GM18526 (cell line): ENCODE results near the gene CLEC20A.

Source experiments
- POLR2A ChIP-seq: IDR thresholded peaks from 3 replicates; pipeline ENCODE4 v1.6.1; 2011; ENCODE audit not compliant: insufficient read length; ENCODE audit errors: extremely low read depth

CLEC20A gene

GRCh38 chr1:178470411-178470960, 26.3 kb downstream of the CLEC20A start:
- TF ChIP-seq POLR2A = no peak

- no peak for TF ChIP-seq POLR2A
These were observed 28.9 kb downstream of the CLEC20A start for GRCh38 chr1:178467837-178468236.

- no peak for TF ChIP-seq POLR2A
These were observed 31.8 kb downstream of the CLEC20A start for GRCh38 chr1:178465011-178465410.

GRCh38 chr1:178464566-178464965, 32.2 kb downstream of the CLEC20A start:
- no peak for TF ChIP-seq POLR2A

- TF ChIP-seq POLR2A = no peak
These were observed 32.6 kb downstream of the CLEC20A start for GRCh38 chr1:178464141-178464540.

GRCh38 chr1:178461701-178462100, 35.1 kb downstream of the CLEC20A start:
- TF ChIP-seq POLR2A = no peak

- TF ChIP-seq POLR2A = no peak
These were observed 35.7 kb downstream of the CLEC20A start for GRCh38 chr1:178461104-178461503.

- TF ChIP-seq POLR2A = no peak
These were observed 38.6 kb downstream of the CLEC20A start for GRCh38 chr1:178458203-178458602.

- TF ChIP-seq POLR2A = no peak
These were observed 39.1 kb downstream of the CLEC20A start for GRCh38 chr1:178457651-178458050.

GRCh38 chr1:178456472-178456871, 40.3 kb downstream of the CLEC20A start:
- no peak for TF ChIP-seq POLR2A

GRCh38 chr1:178452013-178452412, 44.8 kb downstream of the CLEC20A start:
- TF ChIP-seq POLR2A = no peak

GRCh38 chr1:178451529-178451928, 45.2 kb downstream of the CLEC20A start:
- TF ChIP-seq POLR2A = no peak

- TF ChIP-seq POLR2A = no peak
These were observed 45.9 kb downstream of the CLEC20A start for GRCh38 chr1:178450871-178451270.

GRCh38 chr1:178442925-178443324, 53.8 kb downstream of the CLEC20A start:
- no peak for TF ChIP-seq POLR2A

- no peak for TF ChIP-seq POLR2A
These were observed 58.3 kb downstream of the CLEC20A start for GRCh38 chr1:178438432-178438831.

- TF ChIP-seq POLR2A = no peak
These were observed 59.9 kb downstream of the CLEC20A start for GRCh38 chr1:178436899-178437298.

- TF ChIP-seq POLR2A = no peak
These were observed 61.8 kb downstream of the CLEC20A start for GRCh38 chr1:178434899-178435435.
